A673 (cell line): ENCODE results near the gene WNT2. TPM values are rescaled to one million over a fixed set of nuclear protein-coding genes. Genes with fewer than 3 reads are reported as not detected.

Experiments used
- BruUV-seq: library from RNA; stranded (reverse); fragments of 400-500 nt; replicated peaks from 2 replicates; lab custom pipeline; 2021; lab: Mats Ljungman, UMichigan
- CTCF ChIA-PET: fragments of 300-600 bp; sonication (Branson Sonifier 250); formaldehyde crosslinking; loops from one replicate; lab custom pipeline; 2022; ENCODE audit warnings: antibody characterized with exemption; lab: Charles Lee
- POLR2A ChIA-PET: fragments of 300-600 bp; sonication (Branson Sonifier 250); formaldehyde crosslinking; loops from one replicate; lab custom pipeline; 2022; ENCODE audit warnings: antibody characterized with exemption; ENCODE audit not compliant: low non-redundant PET; lab: Charles Lee
- DNase-seq: peaks from one replicate; pipeline ENCODE4 v3.0.0-alpha.2; 2015; ENCODE audit warnings: low spot score
- H3K27ac ChIP-seq: fragments of 200-600 bp; sonication (generic); 2 replicates; pipeline ENCODE4 v1.5.1; 2016; ENCODE audit warnings: mixed run types, low read depth, mild to moderate bottlenecking, mixed read lengths, antibody characterized with exemption, low read length; ENCODE audit not compliant: poor library complexity, severe bottlenecking
- H3K27me3 ChIP-seq: fragments of 200-600 bp; sonication (generic); replicated peaks from 2 replicates; pipeline ENCODE4 v1.6.1; 2017; ENCODE audit warnings: mixed run types, low read depth, mild to moderate bottlenecking, mixed read lengths, antibody characterized with exemption, low read length; ENCODE audit not compliant: insufficient read depth, poor library complexity
- H3K36me3 ChIP-seq: fragments of 200-600 bp; sonication (generic); 2 replicates; pipeline ENCODE4 v1.6.1; 2016; ENCODE audit warnings: mixed run types, mild to moderate bottlenecking, mixed read lengths, antibody characterized with exemption, low read length; ENCODE audit not compliant: insufficient read depth, poor library complexity, severe bottlenecking
- H3K4me1 ChIP-seq: fragments of 200-600 bp; sonication (generic); 2 replicates; pipeline ENCODE4 v1.6.1; 2017; ENCODE audit warnings: mixed run types, mild to moderate bottlenecking, mixed read lengths, antibody characterized with exemption, low read length; ENCODE audit not compliant: insufficient read depth, poor library complexity, severe bottlenecking
- H3K4me3 ChIP-seq: fragments of 200-600 bp; sonication (generic); 2 replicates; pipeline ENCODE4 v1.5.1; 2016; ENCODE audit warnings: low read depth, mixed run types, mild to moderate bottlenecking, mixed read lengths, low read length; ENCODE audit not compliant: poor library complexity, severe bottlenecking
- H3K9me3 ChIP-seq: fragments of 200-600 bp; sonication (generic); 2 replicates; pipeline ENCODE4 v1.6.1; 2016; ENCODE audit warnings: mixed run types, low read depth, mild to moderate bottlenecking, mixed read lengths, antibody characterized with exemption, low read length; ENCODE audit not compliant: poor library complexity, severe bottlenecking
- CTCF ChIP-seq: fragments of 300-800, 200-600 bp; sonication (generic); conservative IDR thresholded peaks from 2 replicates; pipeline ENCODE4 v1.5.1; 2017; ENCODE audit warnings: low read depth, mild to moderate bottlenecking, antibody characterized with exemption, low read length, moderate library complexity, mixed read lengths
- EZH2 ChIP-seq: fragments of 200-600 bp; sonication (generic); IDR thresholded peaks from 2 replicates; pipeline ENCODE4 v1.6.1; 2017; ENCODE audit warnings: borderline replicate concordance, low read depth, mild to moderate bottlenecking, mixed read lengths, antibody characterized with exemption, low read length; ENCODE audit not compliant: poor library complexity, severe bottlenecking
- intact Hi-C: fragments of 100-400 bp; cut with micrococcal nuclease; formaldehyde crosslinking; loops from one replicate; pipeline ENCODE4 v1.10.0; 2022; ENCODE audit not compliant: unreplicated experiment
- total RNA-seq: library from RNA; stranded (reverse); gene quantifications from 2 replicates; pipeline ENCODE4 v1.2.3, GENCODE V29; 2021

The WNT2 gene
- total RNA-seq, 1 experiment from 2014 or later: not detected

GRCh38 chr7:117277576-117277975 lies 45.3 kb downstream of the WNT2 start:
- no peaks in the 10 kb centered on the region for H3K27me3 ChIP-seq
- ChIA-PET CTCF (no interaction called here), POLR2A (no interaction called here)
- no peaks in the 10 kb centered on the region for H3K9me3 ChIP-seq
- no peak overlapping the region for H3K4me3 ChIP-seq
- H3K4me1 ChIP-seq: no peaks in the 10 kb centered on the region
- DNase-seq: no peak
- intact Hi-C loops: no loop called here
- H3K27ac ChIP-seq: no peak overlapping the region
- no peaks in the 10 kb centered on the region for H3K36me3 ChIP-seq
- BruUV-seq: no TSS peak
- TF ChIP-seq CTCF: no peak

GRCh38 chr7:117274951-117275350 lies 47.9 kb downstream of the WNT2 start:
- H3K27me3 ChIP-seq: no peaks in the 10 kb centered on the region
- CTCF ChIA-PET: no interaction called here
- POLR2A ChIA-PET: no interaction called here
- no TSS peak for BruUV-seq
- TF ChIP-seq EZH2 (no peak), CTCF (no peak)
- H3K4me3 ChIP-seq: no peak overlapping the region
- H3K9me3 ChIP-seq: no peaks in the 10 kb centered on the region
- no peak for DNase-seq
- intact Hi-C loops: no loop called here
- H3K36me3 ChIP-seq: no peaks in the 10 kb centered on the region
- no peak overlapping the region for H3K27ac ChIP-seq
- no peaks in the 10 kb centered on the region for H3K4me1 ChIP-seq

- DNase-seq: no peak
- H3K36me3 ChIP-seq: no peaks in the 10 kb centered on the region
- no peaks in the 10 kb centered on the region for H3K27me3 ChIP-seq
- ChIA-PET POLR2A (no interaction called here), CTCF (no interaction called here)
- intact Hi-C loops: no loop called here
- no peak overlapping the region for H3K4me3 ChIP-seq
- H3K9me3 ChIP-seq: no peaks in the 10 kb centered on the region
- no TSS peak for BruUV-seq
- TF ChIP-seq EZH2: no peak
- TF ChIP-seq CTCF: no peak
- H3K4me1 ChIP-seq: no peaks in the 10 kb centered on the region
- no peak overlapping the region for H3K27ac ChIP-seq
These were observed 49.0 kb downstream of the WNT2 start for GRCh38 chr7:117273814-117274225.
